Activated CD8-positive, alpha-beta memory T cell treated with anti-CD3 and anti-CD28 coated beads for 48 hours (primary cell): ENCODE data around the gene IL17F.

ENCODE experiments used
- DNase-seq, 3 experiments: peaks; one replicate each; pipeline ENCODE4 v3.0.0-alpha.2; 2020; ENCODE audit warnings: low read depth in 2 of 3, low spot score in 2 of 3

Gene IL17F

GRCh38 chr6:52191824-52192223 lies 52.5 kb downstream of the IL17F start:
- no peak for DNase-seq

GRCh38 chr6:52190409-52190808 lies 53.9 kb downstream of the IL17F start:
- DNase-seq: no peak

- no peak for DNase-seq
Measured at GRCh38 chr6:52189974-52190373, 54.3 kb downstream of the IL17F start.

GRCh38 chr6:52187098-52187497 lies 57.2 kb downstream of the IL17F start:
- no peak for DNase-seq
